GM23338 (cell line): ENCODE measurements around the gene AIP.

Experiments
- CREB1 ChIP-seq: fragments of 250-450 bp; sonication (Bioruptor Pico); IDR thresholded peaks from 2 replicates; pipeline ENCODE4 v1.5.0; 2020; ENCODE audit warnings: low read depth, mild to moderate bottlenecking, moderate library complexity
- CTCF ChIP-seq, 2 experiments: fragments of 200-600 bp in 1 of 2; sonication (generic) in 1 of 2; conservative IDR thresholded peaks; 2 replicates each; pipeline versions ENCODE4 v1.5.1 to v1.6.1; 2016 to 2017; ENCODE audit warnings: antibody characterized with exemption in 2 of 2, low read depth in 2 of 2, mild to moderate bottlenecking in 2 of 2, moderate library complexity in 1 of 2
- ETS1 ChIP-seq: IDR thresholded peaks from 2 replicates; pipeline ENCODE4 v1.6.1; 2016; ENCODE audit warnings: antibody characterized with exemption
- EZH2 ChIP-seq: fragments of 200-600 bp; sonication (generic); IDR thresholded peaks from one replicate; pipeline ENCODE4 v1.8.0; 2017; ENCODE audit warnings: antibody characterized with exemption, mild to moderate bottlenecking, low read depth; ENCODE audit not compliant: unreplicated experiment
- EZH2phosphoT487 ChIP-seq: fragments of 200-600 bp; sonication (generic); IDR thresholded peaks from one replicate; pipeline ENCODE4 v1.8.1; 2018; ENCODE audit warnings: antibody characterized with exemption; ENCODE audit not compliant: unreplicated experiment
- JUNB ChIP-seq: IDR thresholded peaks from one replicate; pipeline ENCODE4 v1.6.1; 2016; ENCODE audit warnings: antibody characterized with exemption; ENCODE audit not compliant: unreplicated experiment
- POLR2AphosphoS5 ChIP-seq: IDR thresholded peaks from 2 replicates; pipeline ENCODE4 v1.6.1; 2016; ENCODE audit warnings: antibody characterized with exemption, low read depth
- REST ChIP-seq: IDR thresholded peaks from one replicate; pipeline ENCODE4 v1.6.1; 2018; ENCODE audit warnings: antibody characterized with exemption; ENCODE audit not compliant: unreplicated experiment
- STAT1 ChIP-seq: IDR thresholded peaks from one replicate; pipeline ENCODE4 v1.6.1; 2016; ENCODE audit warnings: antibody characterized with exemption; ENCODE audit not compliant: unreplicated experiment
- ZNF114 ChIP-seq: fragments of 250-450 bp; sonication (Bioruptor Pico); IDR thresholded peaks from 2 replicates; pipeline ENCODE4 v1.5.0; 2020; ENCODE audit warnings: mild to moderate bottlenecking, moderate library complexity
- ZNF331 ChIP-seq: fragments of 250-450 bp; sonication (Bioruptor Pico); IDR thresholded peaks from 2 replicates; pipeline ENCODE4 v1.5.0; 2020; ENCODE audit warnings: low read depth, mild to moderate bottlenecking, moderate library complexity
- ZNF462 ChIP-seq: fragments of 250-450 bp; sonication (Bioruptor Pico); IDR thresholded peaks from 2 replicates; pipeline ENCODE4 v1.5.0; 2020; ENCODE audit warnings: mild to moderate bottlenecking, moderate library complexity

- TF ChIP-seq CTCF (conservative IDR thresholded peaks at IDR 0.05; ENCODE audit: low read depth in 2 of 2) (peak; percentile 87 to 97), CREB1 (CRISPR knock-in tag) (no peak), JUNB (no peak), EZH2phosphoT487 (no peak), POLR2AphosphoS5 (0 out of 2 replicates have a peak, but pooled peaks have one; percentile 6), EZH2 (no peak), ZNF331 (no peak), REST (no peak), ZNF114 (CRISPR knock-in tag) (no peak), ZNF462 (CRISPR knock-in tag) (no peak), STAT1 (no peak), ETS1 (no peak)
These were observed 23.0 kb downstream of the AIP start for GRCh38 chr11:67505605-67506396.
